IMR-90 (cell line): Measurements from ENCODE around the gene PNPLA2. TPM values are rescaled to one million over a fixed set of nuclear protein-coding genes. Genes with fewer than 3 reads are reported as not detected.

Experiments used
- ATAC-seq: fragments of 200-7000 bp; cut with Tn5 transposase; 2 replicates; pipeline ENCODE4 v1.9.1; 2020; ENCODE audit warnings: low read depth, mild to moderate bottlenecking, moderate library complexity
- BruUV-seq: library from RNA; stranded (reverse); fragments of 400-500 nt; replicated peaks from 2 replicates; lab custom pipeline; 2021; lab: Mats Ljungman, UMichigan
- CTCF ChIA-PET: fragments of 300-600 bp; formaldehyde crosslinking; extraction: SDS; loops from one replicate; lab custom pipeline; 2021; ENCODE audit warnings: antibody characterized with exemption; lab: Yijun Ruan, JAX
- POLR2A ChIA-PET: fragments of 300-600 bp; sonication (Branson Sonifier 250); formaldehyde crosslinking; loops from one replicate; lab custom pipeline; 2022; ENCODE audit warnings: antibody characterized with exemption; ENCODE audit not compliant: unreplicated experiment; lab: Charles Lee
- DNase-seq: peaks from one replicate; pipeline ENCODE4 v3.0.0; 2013
- H2AFZ ChIP-seq: replicated peaks from 2 replicates; pipeline ENCODE3; 2013; ENCODE audit warnings: low read length, mild to moderate bottlenecking; ENCODE audit not compliant: poor library complexity
- H2AK5ac ChIP-seq: 2 replicates; pipeline ENCODE4 v1.6.1; 2013; ENCODE audit warnings: low read depth, low read length, inconsistent platforms
- H2AK9ac ChIP-seq: replicated peaks from 2 replicates; pipeline ENCODE3; 2013; ENCODE audit warnings: mild to moderate bottlenecking, low read depth, low read length, moderate library complexity; ENCODE audit not compliant: poor library complexity
- H2BK120ac ChIP-seq: 2 replicates; pipeline ENCODE4 v1.6.1; 2013; ENCODE audit warnings: low read depth, low read length, inconsistent platforms
- H2BK15ac ChIP-seq: 3 replicates; pipeline ENCODE4 v1.6.1; 2013; ENCODE audit warnings: low read depth, low read length, inconsistent platforms
- H2BK20ac ChIP-seq: 2 replicates; pipeline ENCODE4 v1.6.1; 2013; ENCODE audit warnings: low read depth, mild to moderate bottlenecking, inconsistent platforms, low read length, moderate library complexity
- H2BK5ac ChIP-seq: 2 replicates; pipeline ENCODE4 v1.6.1; 2013; ENCODE audit warnings: mild to moderate bottlenecking, low read depth, low read length, inconsistent platforms; ENCODE audit not compliant: poor library complexity, severe bottlenecking
- H3K14ac ChIP-seq: replicated peaks from 2 replicates; pipeline ENCODE4 v1.6.1; 2013; ENCODE audit warnings: low read depth, low read length, inconsistent platforms
- H3K18ac ChIP-seq: 2 replicates; pipeline ENCODE4 v1.6.1; 2013; ENCODE audit warnings: low read depth, low read length, control low read depth
- H3K23ac ChIP-seq: 2 replicates; pipeline ENCODE4 v1.6.1; 2013; ENCODE audit warnings: low read depth, low read length, inconsistent platforms
- H3K27ac ChIP-seq: 2 replicates; pipeline ENCODE4 v1.5.1; 2013; ENCODE audit warnings: mild to moderate bottlenecking, control low read depth, low read length; ENCODE audit not compliant: insufficient read depth
- H3K27me3 ChIP-seq: 2 replicates; pipeline ENCODE4 v1.6.1; 2013; ENCODE audit warnings: low read length; ENCODE audit not compliant: control insufficient read depth, insufficient read depth
- H3K36me3 ChIP-seq: 2 replicates; pipeline ENCODE4 v1.6.1; 2013; ENCODE audit warnings: low read length, mixed read lengths; ENCODE audit not compliant: control insufficient read depth, insufficient read depth
- H3K4ac ChIP-seq: 2 replicates; pipeline ENCODE4 v1.6.1; 2013; ENCODE audit warnings: low read depth, low read length, inconsistent platforms
- H3K4me1 ChIP-seq: 2 replicates; pipeline ENCODE4 v1.6.1; 2013; ENCODE audit warnings: low read length, mixed read lengths; ENCODE audit not compliant: control insufficient read depth, insufficient read depth
- H3K4me2 ChIP-seq: 2 replicates; pipeline ENCODE4 v1.6.1; 2013; ENCODE audit warnings: low read depth, mild to moderate bottlenecking, control low read depth, low read length, moderate library complexity
- H3K4me3 ChIP-seq: 2 replicates; pipeline ENCODE4 v1.5.1; 2013; ENCODE audit warnings: low read depth, mild to moderate bottlenecking, control low read depth, low read length, moderate library complexity; ENCODE audit not compliant: insufficient read depth
- H3K56ac ChIP-seq: 2 replicates; pipeline ENCODE4 v1.6.1; 2013; ENCODE audit warnings: low read length, inconsistent platforms; ENCODE audit not compliant: insufficient read depth; ENCODE audit errors: extremely low read depth
- H3K79me1 ChIP-seq, 2 experiments: 2 replicates each; pipeline ENCODE4 v1.6.1; 2013; ENCODE audit warnings: low read length in 2 of 2, inconsistent platforms in 1 of 2, low read depth in 1 of 2
- H3K9ac ChIP-seq: 2 replicates; pipeline ENCODE4 v1.6.1; 2013; ENCODE audit warnings: low read depth, low read length, control low read depth
- H3K9me1 ChIP-seq: 2 replicates; pipeline ENCODE4 v1.6.1; 2013; ENCODE audit warnings: low read length, inconsistent platforms; ENCODE audit not compliant: insufficient read depth
- H3K9me3 ChIP-seq: 2 replicates; pipeline ENCODE4 v1.6.1; 2013; ENCODE audit warnings: low read length; ENCODE audit not compliant: control insufficient read depth, insufficient read depth
- H4K20me1 ChIP-seq: 2 replicates; pipeline ENCODE4 v1.6.1; 2013; ENCODE audit warnings: low read length, inconsistent platforms; ENCODE audit not compliant: insufficient read depth
- H4K5ac ChIP-seq: 2 replicates; pipeline ENCODE4 v1.6.1; 2013; ENCODE audit warnings: mild to moderate bottlenecking, low read depth, low read length, control low read depth
- H4K8ac ChIP-seq, 2 experiments: 2 replicates each; pipeline ENCODE4 v1.6.1; 2013; ENCODE audit warnings: low read depth in 2 of 2, low read length in 2 of 2, control low read depth in 1 of 2, inconsistent platforms in 1 of 2
- H4K91ac ChIP-seq: 2 replicates; pipeline ENCODE4 v1.6.1; 2013; ENCODE audit warnings: low read depth, low read length, inconsistent platforms; ENCODE audit not compliant: insufficient read depth
- BHLHE40 ChIP-seq: fragments of 150-350 bp; IDR thresholded peaks from 2 replicates; pipeline ENCODE4 v1.6.1; 2016; ENCODE audit warnings: mild to moderate bottlenecking, low read depth, low read length
- CEBPB ChIP-seq: IDR thresholded peaks from 2 replicates; pipeline ENCODE4 v1.6.1; 2012; ENCODE audit warnings: low read depth, low read length, improper control_type of control experiment
- CHD1 ChIP-seq: IDR thresholded peaks from 2 replicates; pipeline ENCODE4 v1.6.1; 2012; ENCODE audit warnings: low read depth, low read length, improper control_type of control experiment
- FOS ChIP-seq: fragments of 150-350 bp; IDR thresholded peaks from 2 replicates; pipeline ENCODE4 v1.6.1; 2016; ENCODE audit warnings: low read depth, low read length
- MAFK ChIP-seq: IDR thresholded peaks from 2 replicates; pipeline ENCODE4 v1.6.1; 2012; ENCODE audit warnings: low read depth, low read length, improper control_type of control experiment
- MAZ ChIP-seq: IDR thresholded peaks from 2 replicates; pipeline ENCODE4 v1.6.1; 2012; ENCODE audit warnings: low read depth, mild to moderate bottlenecking, low read length, improper control_type of control experiment, moderate library complexity, borderline replicate concordance
- NFE2L2 ChIP-seq: fragments of 150-350 bp; IDR thresholded peaks from 2 replicates; pipeline ENCODE4 v1.6.1; 2016; ENCODE audit warnings: low read depth, mild to moderate bottlenecking, low read length
- POLR2A ChIP-seq: IDR thresholded peaks from 2 replicates; pipeline ENCODE4 v1.6.1; 2012; ENCODE audit warnings: mild to moderate bottlenecking, low read depth, low read length
- RAD21 ChIP-seq: IDR thresholded peaks from 2 replicates; pipeline ENCODE4 v1.6.1; 2012; ENCODE audit warnings: low read length, improper control_type of control experiment
- RCOR1 ChIP-seq: IDR thresholded peaks from 2 replicates; pipeline ENCODE4 v1.6.1; 2012; ENCODE audit warnings: mild to moderate bottlenecking, low read length, improper control_type of control experiment; ENCODE audit not compliant: insufficient replicate concordance
- RFX5 ChIP-seq: IDR thresholded peaks from 2 replicates; pipeline ENCODE4 v1.8.0; 2012; ENCODE audit warnings: low read depth, mild to moderate bottlenecking, low read length, moderate library complexity
- WGBS, 2 experiments: methylation state at CpG; one replicate each; pipeline versions ENCODE4 v1.1.5 to v1.1.7; 2013; ENCODE audit warnings: missing lambda C conversion rate in 2 of 2; ENCODE audit not compliant: insufficient read length in 1 of 2; ENCODE audit errors: extremely low coverage in 2 of 2; 5-methylcytosine and 5-hydroxymethylcytosine counted together
- dilution Hi-C: fragments of 300-500 bp; cut with HindIII; formaldehyde crosslinking; loops from one replicate; pipeline ENCODE4 v1.14.3; 2018; ENCODE audit warnings: low sequenced_read_pairs; ENCODE audit not compliant: unreplicated experiment
- in situ Hi-C: fragments of 300-500 bp; cut with MboI; formaldehyde crosslinking; loops from 3 replicates; pipeline ENCODE4 v1.14.3; 2019; ENCODE audit warnings: low sequenced_read_pairs, inconsistent platforms, mixed read lengths
- intact Hi-C: fragments of 100-400 bp; cut with micrococcal nuclease; formaldehyde crosslinking; loops from 2 replicates; pipeline ENCODE4 v1.10.0; 2022
- polyA plus RNA-seq, 3 experiments: library from polyadenylated mRNA; depleted of rRNA; stranded (reverse); fragments of >200 nt; gene quantifications; 2 replicates each; pipeline ENCODE4 v1.2.3, GENCODE V29; 2012; ENCODE audit warnings: low replicate concordance in 1 of 3
- total RNA-seq: library from RNA; depleted of rRNA; stranded (reverse); fragments of >200 nt; gene quantifications from 2 replicates; pipeline ENCODE4 v1.2.3, GENCODE V29; 2012
- TF ChIP-seq, protein P1 (sequence below): fragments of 150-350 bp; IDR thresholded peaks from 2 replicates; pipeline ENCODE4 v1.6.1; 2017; ENCODE audit warnings: mild to moderate bottlenecking, antibody characterized with exemption, low read length, low read depth
- TF ChIP-seq, protein P2 (sequence below): conservative IDR thresholded peaks from 2 replicates; pipeline ENCODE4 v1.5.1; 2012; ENCODE audit warnings: mild to moderate bottlenecking, low read depth, low read length, improper control_type of control experiment
- TF ChIP-seq, protein P3 (sequence below): fragments of 150-350 bp; IDR thresholded peaks from 2 replicates; pipeline ENCODE4 v1.6.1; 2016; ENCODE audit warnings: low read depth, mild to moderate bottlenecking, low read length, moderate library complexity, borderline replicate concordance

The PNPLA2 gene
- total and polyA plus RNA-seq, 2 of the 4 experiments (the other 2 are of a cell fraction) = 7.0 to 94.3 TPM

DNA sequence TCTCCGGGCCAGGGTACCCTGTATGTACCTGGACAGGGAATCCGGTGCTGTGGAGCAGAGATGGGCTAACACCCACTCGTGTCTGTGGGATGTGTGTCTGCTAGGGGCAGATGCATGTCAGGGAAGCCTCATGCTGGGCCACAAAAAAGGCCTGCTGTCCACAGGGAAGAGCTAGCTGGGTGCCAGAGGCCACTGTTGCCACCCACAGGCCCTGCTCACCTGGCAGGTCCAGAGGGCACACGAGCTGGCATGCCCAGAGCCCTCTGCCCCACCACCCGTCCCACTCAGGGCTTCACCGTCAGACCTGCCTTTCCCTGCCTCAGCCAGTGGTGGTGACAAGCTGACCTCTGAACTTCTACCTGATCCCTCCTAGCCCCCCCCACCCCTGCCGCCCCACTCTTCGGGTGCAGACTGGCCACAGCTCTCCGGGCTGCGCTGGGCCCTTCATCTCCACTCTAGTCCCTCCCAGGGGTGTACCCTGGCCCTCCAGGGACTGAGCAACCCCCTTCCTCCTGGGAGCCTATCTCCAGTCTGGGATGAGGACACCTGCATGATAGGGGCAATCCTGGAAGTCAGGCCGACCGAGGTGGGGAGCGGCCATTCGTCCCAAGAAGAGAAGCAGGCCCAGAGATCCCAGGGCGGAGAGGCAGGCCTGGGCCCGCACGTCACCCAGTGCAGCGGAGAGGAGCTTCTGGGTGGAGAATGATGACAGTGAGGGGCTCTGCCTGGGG, 22.0 kb upstream of the PNPLA2 start:
- Histone ChIP-seq H3K4ac (peak overlapping the region; percentile 85), H3K36me3 (peaks cover 36% of the 10 kb centered on the region; the same call in 1 of the 2 replicates), H2BK5ac (peak overlapping the region; percentile 70), H3K79me1 (peaks cover 0 to 25% of the 10 kb centered on the region in 2 experiments; a peak in 3 of 4 replicates), H2BK120ac (0 out of 2 replicates have a peak overlapping the region, but pooled peaks have one; percentile 35), H2BK15ac (no peak overlapping the region), H3K18ac (peak overlapping the region; percentile 57), H3K9ac (peak overlapping the region; percentile 84), H3K14ac (peak overlapping the region; percentile 86), H4K8ac (peak overlapping the region; percentile 20 to 88; a peak in 3 of 4 replicates), H3K4me2 (peak overlapping the region; percentile 96), H3K56ac (no peak overlapping the region; the same call in 1 of the 2 replicates), H3K23ac (peak overlapping the region; percentile 69), H2AFZ (peak overlapping the region; percentile 93), H2AK5ac (peak overlapping the region; percentile 92), H4K91ac (peak overlapping the region; percentile 37), H2AK9ac (peak overlapping the region; percentile 95), H2BK20ac (no peak overlapping the region), H4K5ac (peak overlapping the region; percentile 42), H3K4me1 (peaks cover 10% of the 10 kb centered on the region), H3K27ac (peak overlapping the region; percentile 89), H3K27me3 (no peaks in the 10 kb centered on the region), H3K9me3 (no peaks in the 10 kb centered on the region), H3K4me3 (peak overlapping the region; percentile 61), H4K20me1 (peaks cover 18% of the 10 kb centered on the region), H3K9me1 (peaks cover 6% of the 10 kb centered on the region; the same call in 1 of the 2 replicates)
- no TSS peak for BruUV-seq
- intact Hi-C loops = loop anchor here (1.0 kb wide), 1 partner anchor 13 kb away; the partner anchor contains the start of gene RPLP2
- dilution Hi-C loops = no loop called here
- in situ Hi-C loops = no loop called here
- ChIA-PET POLR2A (no interaction called here), CTCF (interaction anchor here (2.7 kb wide), 1 partner anchor 13 kb away, joined by 10 read pairs; no protein-coding TSS in a partner anchor)
- DNase-seq (no peak), ATAC-seq (no peak; the same call in 1 of the 2 replicates)
- WGBS, 2 experiments = 26% methylated on average over 8 of the region's 18 CpGs; no CpG with 5 or more reads in 1 of the 2 experiments
- TF ChIP-seq RCOR1 (no peak), BHLHE40 (no peak), MAZ (0 out of 2 replicates have a peak, but pooled peaks have one; percentile 2), POLR2A (peak; percentile 25; the same call in 1 of the 2 replicates), CHD1 (0 out of 2 replicates have a peak, but pooled peaks have one; percentile 19), RAD21 (no peak), FOS (no peak), MAFK (no peak), NFE2L2 (no peak), CEBPB (no peak), RFX5 (no peak)
- TF ChIP-seq, protein P1, sequence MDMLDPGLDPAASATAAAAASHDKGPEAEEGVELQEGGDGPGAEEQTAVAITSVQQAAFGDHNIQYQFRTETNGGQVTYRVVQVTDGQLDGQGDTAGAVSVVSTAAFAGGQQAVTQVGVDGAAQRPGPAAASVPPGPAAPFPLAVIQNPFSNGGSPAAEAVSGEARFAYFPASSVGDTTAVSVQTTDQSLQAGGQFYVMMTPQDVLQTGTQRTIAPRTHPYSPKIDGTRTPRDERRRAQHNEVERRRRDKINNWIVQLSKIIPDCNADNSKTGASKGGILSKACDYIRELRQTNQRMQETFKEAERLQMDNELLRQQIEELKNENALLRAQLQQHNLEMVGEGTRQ = no peak
- TF ChIP-seq, protein P2, sequence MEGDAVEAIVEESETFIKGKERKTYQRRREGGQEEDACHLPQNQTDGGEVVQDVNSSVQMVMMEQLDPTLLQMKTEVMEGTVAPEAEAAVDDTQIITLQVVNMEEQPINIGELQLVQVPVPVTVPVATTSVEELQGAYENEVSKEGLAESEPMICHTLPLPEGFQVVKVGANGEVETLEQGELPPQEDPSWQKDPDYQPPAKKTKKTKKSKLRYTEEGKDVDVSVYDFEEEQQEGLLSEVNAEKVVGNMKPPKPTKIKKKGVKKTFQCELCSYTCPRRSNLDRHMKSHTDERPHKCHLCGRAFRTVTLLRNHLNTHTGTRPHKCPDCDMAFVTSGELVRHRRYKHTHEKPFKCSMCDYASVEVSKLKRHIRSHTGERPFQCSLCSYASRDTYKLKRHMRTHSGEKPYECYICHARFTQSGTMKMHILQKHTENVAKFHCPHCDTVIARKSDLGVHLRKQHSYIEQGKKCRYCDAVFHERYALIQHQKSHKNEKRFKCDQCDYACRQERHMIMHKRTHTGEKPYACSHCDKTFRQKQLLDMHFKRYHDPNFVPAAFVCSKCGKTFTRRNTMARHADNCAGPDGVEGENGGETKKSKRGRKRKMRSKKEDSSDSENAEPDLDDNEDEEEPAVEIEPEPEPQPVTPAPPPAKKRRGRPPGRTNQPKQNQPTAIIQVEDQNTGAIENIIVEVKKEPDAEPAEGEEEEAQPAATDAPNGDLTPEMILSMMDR = no peak
- TF ChIP-seq, protein P3, sequence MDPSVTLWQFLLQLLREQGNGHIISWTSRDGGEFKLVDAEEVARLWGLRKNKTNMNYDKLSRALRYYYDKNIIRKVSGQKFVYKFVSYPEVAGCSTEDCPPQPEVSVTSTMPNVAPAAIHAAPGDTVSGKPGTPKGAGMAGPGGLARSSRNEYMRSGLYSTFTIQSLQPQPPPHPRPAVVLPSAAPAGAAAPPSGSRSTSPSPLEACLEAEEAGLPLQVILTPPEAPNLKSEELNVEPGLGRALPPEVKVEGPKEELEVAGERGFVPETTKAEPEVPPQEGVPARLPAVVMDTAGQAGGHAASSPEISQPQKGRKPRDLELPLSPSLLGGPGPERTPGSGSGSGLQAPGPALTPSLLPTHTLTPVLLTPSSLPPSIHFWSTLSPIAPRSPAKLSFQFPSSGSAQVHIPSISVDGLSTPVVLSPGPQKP = no peak
